ENCODE measurements around the gene STRN4.

The STRN4 gene

GRCh38 chr19:46704379-46705076, 41.7 kb downstream of the STRN4 start:
- DNase-seq, result peak; percentile 26

GRCh38 chr19:46700704-46701103, 45.5 kb downstream of the STRN4 start:
- DNase-seq, result no peak

GRCh38 chr19:46698395-46699321, 47.6 kb downstream of the STRN4 start:
- DNase-seq, result no peak

GRCh38 chr19:46697204-46697960, 48.9 kb downstream of the STRN4 start:
- DNase-seq, result peak; percentile 78

- DNase-seq, result no peak
Measured at GRCh38 chr19:46696866-46697203, 49.4 kb downstream of the STRN4 start.

GRCh38 chr19:46696052-46696451, 50.2 kb downstream of the STRN4 start:
- no peak for DNase-seq

GRCh38 chr19:46693760-46694159, 52.5 kb downstream of the STRN4 start:
- DNase-seq, result no peak

GRCh38 chr19:46692918-46693722, 53.1 kb downstream of the STRN4 start:
- DNase-seq, result no peak

- DNase-seq, result no peak
Measured at GRCh38 chr19:46691948-46692347, 54.3 kb downstream of the STRN4 start.

GRCh38 chr19:46691104-46691503, 55.1 kb downstream of the STRN4 start:
- DNase-seq, result no peak

- DNase-seq, result no peak
Measured at GRCh38 chr19:46689358-46689757, 56.9 kb downstream of the STRN4 start.

GRCh38 chr19:46687438-46688145, 58.7 kb downstream of the STRN4 start:
- no peak for DNase-seq

GRCh38 chr19:46685189-46685588, 61.1 kb downstream of the STRN4 start:
- no peak for DNase-seq

GRCh38 chr19:46678110-46678732, 68.0 kb downstream of the STRN4 start:
- peak; percentile 9 for DNase-seq

GRCh38 chr19:46674416-46675178, 71.7 kb downstream of the STRN4 start:
- peak; percentile 11 for DNase-seq

- DNase-seq, result peak; percentile 67
Measured at GRCh38 chr19:46670813-46671212, 75.4 kb downstream of the STRN4 start.
